Ovary (tissue), 3 donors: ENCODE data around the gene LUC7L3.

ENCODE experiments used
- CTCF ChIP-seq, 3 donors: fragments of 450-650 bp in 2 of 3; fragments of 200-600 bp in 1 of 3; IDR thresholded peaks; one replicate each; pipeline versions ENCODE4 v1.5.1 to v1.8.0; 2016 to 2022; ENCODE audit warnings: antibody characterized with exemption in 3 of 3, mild to moderate bottlenecking in 1 of 3
- EP300 ChIP-seq: sonication (generic); formaldehyde crosslinking; IDR thresholded peaks from one replicate; pipeline ENCODE4 v1.6.1; 2017; ENCODE audit warnings: antibody characterized with exemption
- POLR2A ChIP-seq: fragments of 450-650 bp; IDR thresholded peaks from one replicate; pipeline ENCODE4 v1.6.1; 2017; ENCODE audit warnings: antibody characterized with exemption, mild to moderate bottlenecking, moderate library complexity
- donor health status: DM: no; HTN: no; CAD: no.

GRCh38 chr17:50722746-50723145, 3.3 kb downstream of the LUC7L3 start:
- TF ChIP-seq CTCF (IDR thresholded peaks at IDR 0.05) (no peak), POLR2A (no peak), EP300 (no peak)
